ENCODE results near the gene FAU. TPM values are rescaled to one million over a fixed set of nuclear protein-coding genes. Genes with fewer than 3 reads are reported as not detected.

The FAU gene
- total RNA-seq, 4 donors from 2014 or later = 793 to 1,064 (median 875) TPM

DNA sequence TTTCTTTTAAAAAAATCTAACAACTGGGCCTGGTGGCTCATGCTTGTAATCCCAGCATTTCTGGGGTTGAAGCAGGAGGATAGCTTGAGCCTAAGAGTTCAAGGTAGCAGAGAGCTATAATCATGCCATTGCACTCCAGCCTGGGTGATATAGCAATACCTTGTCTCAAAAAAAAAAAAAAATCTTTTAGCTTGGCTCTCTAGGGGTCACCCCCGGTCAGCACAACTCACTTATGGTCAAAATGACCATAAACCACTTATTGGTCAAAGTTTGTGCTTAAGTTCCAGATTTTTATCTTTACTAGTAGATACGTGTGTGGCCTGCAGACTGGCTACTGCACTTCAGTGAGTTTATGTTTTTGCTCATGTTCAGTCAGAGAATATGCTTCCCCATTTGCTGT is 41.8 kb upstream of the FAU start:
- TF ChIP-seq, protein P1, sequence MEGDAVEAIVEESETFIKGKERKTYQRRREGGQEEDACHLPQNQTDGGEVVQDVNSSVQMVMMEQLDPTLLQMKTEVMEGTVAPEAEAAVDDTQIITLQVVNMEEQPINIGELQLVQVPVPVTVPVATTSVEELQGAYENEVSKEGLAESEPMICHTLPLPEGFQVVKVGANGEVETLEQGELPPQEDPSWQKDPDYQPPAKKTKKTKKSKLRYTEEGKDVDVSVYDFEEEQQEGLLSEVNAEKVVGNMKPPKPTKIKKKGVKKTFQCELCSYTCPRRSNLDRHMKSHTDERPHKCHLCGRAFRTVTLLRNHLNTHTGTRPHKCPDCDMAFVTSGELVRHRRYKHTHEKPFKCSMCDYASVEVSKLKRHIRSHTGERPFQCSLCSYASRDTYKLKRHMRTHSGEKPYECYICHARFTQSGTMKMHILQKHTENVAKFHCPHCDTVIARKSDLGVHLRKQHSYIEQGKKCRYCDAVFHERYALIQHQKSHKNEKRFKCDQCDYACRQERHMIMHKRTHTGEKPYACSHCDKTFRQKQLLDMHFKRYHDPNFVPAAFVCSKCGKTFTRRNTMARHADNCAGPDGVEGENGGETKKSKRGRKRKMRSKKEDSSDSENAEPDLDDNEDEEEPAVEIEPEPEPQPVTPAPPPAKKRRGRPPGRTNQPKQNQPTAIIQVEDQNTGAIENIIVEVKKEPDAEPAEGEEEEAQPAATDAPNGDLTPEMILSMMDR (IDR thresholded peaks at IDR 0.05; ENCODE audit: low read depth) = no peak

DNA sequence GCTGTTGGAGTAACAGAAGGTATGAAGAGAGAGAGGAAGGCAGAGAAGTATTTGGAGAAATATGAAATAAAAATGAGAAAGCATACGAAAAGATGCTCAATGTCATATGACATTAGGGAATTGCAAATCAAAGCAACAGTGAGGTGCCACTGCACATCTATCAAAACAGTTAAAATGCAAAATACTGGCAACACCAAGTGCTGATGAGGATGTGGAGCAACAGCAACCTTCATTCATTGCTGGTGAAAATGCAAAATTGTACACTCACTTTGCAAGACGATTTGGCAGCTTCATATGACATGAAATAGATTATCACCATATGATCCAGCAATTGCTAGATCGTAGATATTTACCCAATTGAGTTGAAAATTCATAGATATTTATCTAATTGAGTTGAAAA is 38.7 kb upstream of the FAU start:
- TF ChIP-seq, protein P1 (IDR thresholded peaks at IDR 0.05; ENCODE audit: low read depth) = no peak

DNA sequence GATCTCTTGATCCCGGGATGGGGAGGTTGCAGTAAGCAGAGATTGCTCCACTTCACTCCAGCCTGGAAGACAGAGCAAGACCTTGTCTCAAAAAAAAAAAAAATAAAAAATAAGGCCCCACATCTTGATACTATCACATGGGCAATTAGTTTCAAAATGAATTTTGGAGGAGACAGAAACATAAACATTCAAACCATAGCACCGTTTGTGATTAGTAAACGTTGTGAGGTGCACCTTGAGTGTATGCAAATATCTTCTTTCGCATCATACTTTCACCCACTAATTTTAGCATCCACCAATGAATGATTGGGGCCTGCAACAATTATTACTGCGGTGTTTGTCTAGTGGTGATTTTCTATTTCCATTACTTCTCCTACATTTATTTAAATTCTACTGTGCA is 37.1 kb upstream of the FAU start:
- TF ChIP-seq, protein P1 (IDR thresholded peaks at IDR 0.05; ENCODE audit: low read depth) = no peak

DNA sequence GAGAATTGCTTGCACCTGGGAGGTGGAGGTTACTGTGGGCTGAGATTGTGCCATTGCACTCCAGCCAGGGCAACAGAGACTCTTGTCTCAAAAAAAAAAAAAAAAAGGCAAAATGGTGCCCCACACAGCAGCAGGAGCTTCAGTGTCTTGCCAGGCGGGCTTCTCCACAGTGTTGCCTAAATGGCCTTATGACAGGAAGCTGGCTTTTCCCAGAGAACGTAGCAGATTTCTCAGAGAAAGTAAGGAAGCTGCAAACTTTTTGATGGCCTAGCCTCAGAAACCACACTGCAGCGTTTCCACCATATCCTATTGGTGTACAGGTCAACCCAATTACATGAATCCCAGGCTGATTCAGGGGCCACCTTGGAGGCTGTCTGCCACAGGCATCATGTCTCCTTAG is 35.4 kb upstream of the FAU start:
- TF ChIP-seq, protein P1 (IDR thresholded peaks at IDR 0.05; ENCODE audit: low read depth) = no peak

DNA sequence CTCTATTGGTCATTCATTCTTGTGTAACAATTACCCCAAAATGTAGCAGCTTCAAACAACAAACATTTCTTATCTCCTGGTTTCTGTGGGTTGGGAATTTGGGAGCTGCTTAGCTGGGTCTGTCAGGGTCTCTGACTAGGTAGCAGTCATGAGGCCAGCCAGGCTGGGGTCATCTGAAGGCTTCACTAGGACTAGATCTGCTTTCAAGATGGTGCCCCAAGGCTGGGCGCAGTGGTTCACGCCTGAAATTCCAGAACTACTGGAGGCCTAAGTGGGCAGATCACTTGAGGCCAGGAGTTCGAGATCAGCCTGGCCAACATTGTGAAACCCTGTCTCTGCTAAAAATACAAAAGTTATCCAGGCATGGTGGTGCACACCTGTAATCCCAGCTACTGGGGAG is 35.0 kb upstream of the FAU start:
- TF ChIP-seq, protein P1 (IDR thresholded peaks at IDR 0.05; ENCODE audit: low read depth) = no peak

DNA sequence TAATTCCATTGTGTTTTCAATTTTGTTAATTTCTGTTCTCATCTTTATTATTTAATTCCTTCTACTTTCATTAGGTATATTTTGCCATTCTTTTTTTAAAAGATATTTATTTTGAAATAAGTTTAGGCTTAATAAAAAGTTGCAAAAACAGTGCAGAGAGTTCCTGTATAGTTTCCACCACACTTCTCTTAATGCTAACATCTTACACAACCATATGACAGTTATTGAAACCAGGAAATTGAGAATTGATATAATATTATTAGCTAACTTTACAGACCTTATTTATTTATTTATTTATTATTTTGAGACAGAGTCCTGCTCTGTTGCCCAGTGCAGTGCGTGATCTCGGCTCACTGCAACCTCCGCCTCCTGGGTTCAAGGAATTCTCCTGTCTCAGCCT is 34.3 kb upstream of the FAU start:
- TF ChIP-seq, protein P1 (IDR thresholded peaks at IDR 0.05; ENCODE audit: low read depth) = no peak

DNA sequence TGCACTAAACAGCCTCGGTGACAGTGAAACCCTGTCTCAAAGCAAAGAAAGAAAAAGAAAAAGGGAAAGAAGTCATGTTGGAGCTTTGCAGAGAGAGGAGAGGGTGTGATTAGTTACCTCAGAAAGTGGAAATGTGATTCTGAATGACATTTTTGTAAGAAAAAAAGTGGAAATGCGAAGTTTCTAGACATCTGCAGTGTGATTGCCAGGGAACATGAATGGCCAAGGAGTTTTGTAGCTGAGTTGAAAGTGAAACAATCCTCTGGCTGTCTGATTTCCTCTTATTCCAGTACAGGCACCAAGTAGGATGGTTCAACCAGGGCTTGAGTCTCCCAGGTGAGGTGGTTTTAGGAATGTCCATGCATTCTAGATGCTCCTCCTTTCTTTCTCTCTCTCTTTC is 30.2 kb upstream of the FAU start:
- TF ChIP-seq, protein P1 (IDR thresholded peaks at IDR 0.05; ENCODE audit: low read depth) = no peak

All from subcutaneous adipose tissue (tissue), 4 donors.